ENCODE data around the gene MTA3. TPM values are rescaled to one million over a fixed set of nuclear protein-coding genes. Genes with fewer than 3 reads are reported as not detected.

Gene MTA3
- total and polyA plus RNA-seq, 7 experiments from 2014 or later: 23.9 to 49.1 (median 30.5) TPM

DNA sequence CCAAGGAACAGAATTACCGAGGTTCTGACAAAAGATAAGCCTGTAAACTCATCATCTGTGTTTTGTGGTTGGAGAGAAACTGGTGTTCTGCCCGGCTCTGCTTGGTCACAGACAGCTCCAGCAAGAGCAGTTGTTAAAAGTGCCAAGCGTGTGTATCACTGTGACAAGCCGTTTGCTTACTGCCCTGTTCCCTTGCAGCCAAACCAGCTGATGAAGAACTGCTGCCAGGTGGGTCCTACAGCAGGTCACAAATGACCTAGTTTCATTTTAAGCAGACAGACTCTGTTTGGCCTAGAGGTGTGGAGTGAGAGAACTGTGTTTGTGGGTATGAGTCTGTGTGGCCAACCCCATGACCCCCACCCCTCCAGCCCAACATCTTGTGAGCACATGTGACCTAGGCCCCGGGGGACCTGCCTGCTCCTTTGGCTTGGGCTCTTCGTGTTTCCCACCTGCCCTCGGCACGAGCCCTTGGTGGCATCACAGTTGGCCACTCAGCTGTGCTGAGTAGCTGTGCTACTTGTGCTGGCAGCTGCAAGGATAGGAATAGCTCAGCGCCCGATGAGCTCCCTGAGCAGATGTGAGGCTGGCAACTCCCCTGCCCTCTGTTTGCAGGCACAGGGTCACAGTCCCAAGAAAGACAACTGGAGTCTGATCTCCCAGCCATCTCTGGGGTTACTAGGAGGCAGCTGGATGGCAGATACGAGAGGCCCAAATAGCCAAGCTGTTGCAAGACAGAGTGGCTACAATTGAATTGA is 185.8 kb downstream of the MTA3 start:
- no peaks in the 10 kb centered on the region for H3K27me3 ChIP-seq (ENCODE audit: control insufficient read depth in 2 of 2, insufficient read depth in 2 of 2, low read length in 2 of 2)
- intact Hi-C loops (cut with micrococcal nuclease): no loop called here
- DNase-seq (no peak), ATAC-seq (peak; percentile 28)
- H3K36me3 ChIP-seq (ENCODE audit: control insufficient read depth in 2 of 3, insufficient read depth in 3 of 3, low read length in 3 of 3): peaks cover 0 to 20% (median 0%) of the 10 kb centered on the region in 3 experiments
- Mint-ChIP-seq H3K9me3 (peaks cover 0 to 1% (median 0%) of the 10 kb centered on the region in 11 donors), H3K4me3 (no peak overlapping the region), H3K27me3 (no peaks in the 10 kb centered on the region), H3K4me1 (peaks cover 0 to 22% (median 5%) of the 10 kb centered on the region in 7 donors), H3K27ac (peak overlapping the region in 2 of 9 donors; percentile 55 to 62), H3K36me3 (peaks cover 5 to 63% (median 7%) of the 10 kb centered on the region in 5 donors)
- CTCF ChIA-PET: interaction anchor here (0.7 kb wide), 1 partner anchor 903 kb away, joined by 3 read pairs; no protein-coding TSS in a partner anchor
- H3K4me3 ChIP-seq (ENCODE audit: low read length): no peak overlapping the region
- POLR2A ChIA-PET: no interaction called here
- H3K4me1 ChIP-seq (ENCODE audit: control insufficient read depth in 2 of 2, insufficient read depth in 2 of 2, low read length in 2 of 2): no peaks in the 10 kb centered on the region
- H3K9me3 ChIP-seq (ENCODE audit: control insufficient read depth in 2 of 3, low read length in 3 of 3): no peaks in the 10 kb centered on the region
- no peak overlapping the region for H3K27ac ChIP-seq (ENCODE audit: low read depth, low read length)

- no peaks in the 10 kb centered on the region for H3K27me3 Mint-ChIP-seq
- no peak overlapping the region for H3K4me3 ChIP-seq (ENCODE audit: low read length)
- no peaks in the 10 kb centered on the region for H3K9me3 ChIP-seq (ENCODE audit: control insufficient read depth in 2 of 3, low read length in 3 of 3)
- no peak overlapping the region for H3K27ac Mint-ChIP-seq
- H3K9me3 Mint-ChIP-seq: peaks cover 0 to 2% (median 0%) of the 10 kb centered on the region in 11 donors
- peaks cover 5 to 65% (median 8%) of the 10 kb centered on the region in 5 donors for H3K36me3 Mint-ChIP-seq
- H3K4me3 Mint-ChIP-seq: no peak overlapping the region
- H3K4me1 Mint-ChIP-seq: peaks cover 0 to 22% (median 5%) of the 10 kb centered on the region in 7 donors
- POLR2A ChIA-PET: no interaction called here
- DNase-seq (no peak), ATAC-seq (no peak)
- no peaks in the 10 kb centered on the region for H3K27me3 ChIP-seq (ENCODE audit: control insufficient read depth in 2 of 2, insufficient read depth in 2 of 2, low read length in 2 of 2)
- no peak overlapping the region for H3K27ac ChIP-seq (ENCODE audit: low read depth, low read length)
- no peaks in the 10 kb centered on the region for H3K4me1 ChIP-seq (ENCODE audit: control insufficient read depth in 2 of 2, insufficient read depth in 2 of 2, low read length in 2 of 2)
- peaks cover 0 to 20% (median 0%) of the 10 kb centered on the region in 3 experiments for H3K36me3 ChIP-seq (ENCODE audit: control insufficient read depth in 2 of 3, insufficient read depth in 3 of 3, low read length in 3 of 3)
- intact Hi-C loops (cut with micrococcal nuclease): no loop called here
- CTCF ChIA-PET: interaction anchor here (0.7 kb wide), 1 partner anchor 904 kb away, joined by 3 read pairs; no protein-coding TSS in a partner anchor
Measured at GRCh38 chr2:42754776-42755140, 186.3 kb downstream of the MTA3 start.

- Mint-ChIP-seq H3K27ac (peak overlapping the region in 1 of 9 donors; percentile 62), H3K27me3 (no peaks in the 10 kb centered on the region), H3K36me3 (peaks cover 5 to 67% (median 14%) of the 10 kb centered on the region in 5 donors), H3K9me3 (peaks cover 0 to 3% (median 0%) of the 10 kb centered on the region in 11 donors), H3K4me1 (peaks cover 0 to 22% (median 5%) of the 10 kb centered on the region in 7 donors), H3K4me3 (no peak overlapping the region)
- Histone ChIP-seq H3K9me3 (ENCODE audit: control insufficient read depth in 2 of 3, low read length in 3 of 3) (no peaks in the 10 kb centered on the region), H3K27ac (ENCODE audit: low read depth, low read length) (no peak overlapping the region), H3K36me3 (ENCODE audit: control insufficient read depth in 2 of 3, insufficient read depth in 3 of 3, low read length in 3 of 3) (peaks cover 0 to 20% (median 0%) of the 10 kb centered on the region in 3 experiments), H3K4me1 (ENCODE audit: control insufficient read depth in 2 of 2, insufficient read depth in 2 of 2, low read length in 2 of 2) (no peaks in the 10 kb centered on the region), H3K4me3 (ENCODE audit: low read length) (no peak overlapping the region), H3K27me3 (ENCODE audit: control insufficient read depth in 2 of 2, insufficient read depth in 2 of 2, low read length in 2 of 2) (no peaks in the 10 kb centered on the region)
- no peak for DNase-seq
- ATAC-seq: peak; percentile 16
- ChIA-PET POLR2A (no interaction called here), CTCF (interaction anchor here (0.7 kb wide), 1 partner anchor 904 kb away, joined by 3 read pairs; no protein-coding TSS in a partner anchor)
- intact Hi-C loops (cut with micrococcal nuclease): no loop called here
Measured at GRCh38 chr2:42755191-42755880, 186.9 kb downstream of the MTA3 start.

DNA sequence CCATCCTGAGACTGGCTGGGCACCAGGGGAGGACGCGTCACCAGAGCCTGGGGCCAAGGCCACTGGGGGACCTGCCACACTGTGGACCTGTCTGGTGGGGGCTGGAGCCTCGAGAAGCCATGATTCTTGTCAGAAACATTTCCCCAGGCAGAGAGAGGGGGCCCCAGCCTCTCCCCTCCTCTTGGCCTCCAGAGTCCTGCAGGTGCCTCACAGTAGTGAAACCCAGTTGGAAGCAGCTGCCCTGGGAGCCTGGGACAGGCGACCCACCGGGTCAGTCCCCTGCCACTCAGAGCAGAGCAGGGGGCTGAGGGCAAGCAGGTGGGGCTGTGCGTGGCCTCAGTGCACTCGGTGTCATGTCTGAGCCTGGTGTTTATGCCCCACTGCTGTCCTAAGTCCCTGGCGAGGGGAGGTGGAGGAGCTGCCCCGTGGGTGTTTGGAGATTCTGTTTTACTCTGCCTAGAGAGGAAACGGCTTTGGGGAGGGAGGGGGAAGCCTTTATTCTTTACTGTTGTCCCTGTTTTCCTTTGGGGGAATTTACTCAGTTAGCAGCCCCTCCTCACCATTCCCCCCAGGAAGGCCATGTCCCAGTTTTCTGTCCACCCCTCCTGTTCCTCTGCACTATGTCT is 187.8 kb downstream of the MTA3 start:
- Mint-ChIP-seq H3K4me1 (peaks cover 0 to 19% (median 5%) of the 10 kb centered on the region in 7 donors), H3K27me3 (no peaks in the 10 kb centered on the region), H3K27ac (no peak overlapping the region), H3K9me3 (peaks cover 0 to 3% (median 0%) of the 10 kb centered on the region in 11 donors), H3K4me3 (no peak overlapping the region), H3K36me3 (peaks cover 3 to 65% (median 15%) of the 10 kb centered on the region in 5 donors)
- intact Hi-C loops (cut with micrococcal nuclease): no loop called here
- peaks cover 0 to 20% (median 0%) of the 10 kb centered on the region in 3 experiments for H3K36me3 ChIP-seq (ENCODE audit: control insufficient read depth in 2 of 3, insufficient read depth in 3 of 3, low read length in 3 of 3)
- H3K4me1 ChIP-seq (ENCODE audit: control insufficient read depth in 2 of 2, insufficient read depth in 2 of 2, low read length in 2 of 2): no peaks in the 10 kb centered on the region
- no peaks in the 10 kb centered on the region for H3K27me3 ChIP-seq (ENCODE audit: control insufficient read depth in 2 of 2, insufficient read depth in 2 of 2, low read length in 2 of 2)
- ChIA-PET POLR2A (no interaction called here), CTCF (no interaction called here)
- DNase-seq (no peak), ATAC-seq (no peak)
- H3K4me3 ChIP-seq (ENCODE audit: low read length): no peak overlapping the region
- no peaks in the 10 kb centered on the region for H3K9me3 ChIP-seq (ENCODE audit: control insufficient read depth in 2 of 3, low read length in 3 of 3)
- no peak overlapping the region for H3K27ac ChIP-seq (ENCODE audit: low read depth, low read length)

DNA sequence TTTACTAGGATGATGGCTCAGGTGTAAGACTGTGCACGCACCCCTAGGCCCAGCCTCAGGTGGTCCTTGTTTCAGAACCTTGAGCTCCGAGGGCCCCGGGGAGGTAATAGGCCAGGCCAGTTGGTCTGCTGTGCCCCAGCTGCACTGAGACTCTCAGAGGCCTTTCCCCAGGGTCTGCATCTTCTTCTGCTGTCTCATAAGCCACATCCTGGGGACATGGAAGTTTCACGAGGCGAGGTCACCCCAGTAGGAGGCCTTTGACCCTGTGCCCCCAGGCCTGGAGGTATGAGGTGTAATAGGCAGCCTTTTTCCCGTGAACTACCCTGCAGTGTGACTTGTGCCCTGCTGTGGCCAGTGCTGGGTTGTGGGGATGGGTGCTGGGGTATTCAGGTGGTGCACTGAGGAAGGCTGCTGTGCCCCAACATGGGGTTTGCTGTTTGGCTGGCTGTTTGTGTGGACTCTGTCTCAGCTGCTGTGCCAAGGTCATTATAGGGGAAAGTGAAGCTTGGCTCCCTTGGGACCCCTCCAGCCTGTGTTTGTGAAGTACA is 188.6 kb downstream of the MTA3 start:
- CTCF ChIA-PET: no interaction called here
- H3K9me3 ChIP-seq (ENCODE audit: control insufficient read depth in 2 of 3, low read length in 3 of 3): no peaks in the 10 kb centered on the region
- Mint-ChIP-seq H3K27ac (peak overlapping the region in 1 of 9 donors; percentile 36), H3K4me3 (no peak overlapping the region), H3K36me3 (peaks cover 3 to 61% (median 15%) of the 10 kb centered on the region in 5 donors), H3K27me3 (no peaks in the 10 kb centered on the region), H3K9me3 (peaks cover 0 to 5% (median 0%) of the 10 kb centered on the region in 11 donors), H3K4me1 (peaks cover 0 to 19% (median 5%) of the 10 kb centered on the region in 7 donors)
- H3K36me3 ChIP-seq (ENCODE audit: control insufficient read depth in 2 of 3, insufficient read depth in 3 of 3, low read length in 3 of 3): peaks cover 0 to 20% (median 0%) of the 10 kb centered on the region in 3 experiments
- DNase-seq (no peak), ATAC-seq (no peak)
- H3K27me3 ChIP-seq (ENCODE audit: control insufficient read depth in 2 of 2, insufficient read depth in 2 of 2, low read length in 2 of 2): no peaks in the 10 kb centered on the region
- no peak overlapping the region for H3K4me3 ChIP-seq (ENCODE audit: low read length)
- POLR2A ChIA-PET: no interaction called here
- no peak overlapping the region for H3K27ac ChIP-seq (ENCODE audit: low read depth, low read length)
- intact Hi-C loops (cut with micrococcal nuclease): no loop called here
- no peaks in the 10 kb centered on the region for H3K4me1 ChIP-seq (ENCODE audit: control insufficient read depth in 2 of 2, insufficient read depth in 2 of 2, low read length in 2 of 2)

GRCh38 chr2:42757981-42758740 is 189.7 kb downstream of the MTA3 start:
- peaks cover 0 to 17% (median 0%) of the 10 kb centered on the region in 3 experiments for H3K36me3 ChIP-seq (ENCODE audit: control insufficient read depth in 2 of 3, insufficient read depth in 3 of 3, low read length in 3 of 3)
- CTCF ChIA-PET: interaction anchor here (0.6 kb wide), 1 partner anchor 327 kb away, joined by 5 read pairs; no protein-coding TSS in a partner anchor
- Mint-ChIP-seq H3K4me1 (peaks cover 0 to 12% (median 3%) of the 10 kb centered on the region in 7 donors), H3K27me3 (no peaks in the 10 kb centered on the region), H3K27ac (no peak overlapping the region), H3K36me3 (peaks cover 3 to 55% (median 14%) of the 10 kb centered on the region in 5 donors), H3K9me3 (peaks cover 0 to 5% (median 0%) of the 10 kb centered on the region in 11 donors), H3K4me3 (no peak overlapping the region)
- no peaks in the 10 kb centered on the region for H3K9me3 ChIP-seq (ENCODE audit: control insufficient read depth in 2 of 3, low read length in 3 of 3)
- POLR2A ChIA-PET: interaction anchor here (0.7 kb wide), 1 partner anchor 35 kb away, joined by 3 read pairs; no protein-coding TSS in a partner anchor
- no peaks in the 10 kb centered on the region for H3K4me1 ChIP-seq (ENCODE audit: control insufficient read depth in 2 of 2, insufficient read depth in 2 of 2, low read length in 2 of 2)
- H3K27ac ChIP-seq (ENCODE audit: low read depth, low read length): no peak overlapping the region
- no peaks in the 10 kb centered on the region for H3K27me3 ChIP-seq (ENCODE audit: control insufficient read depth in 2 of 2, insufficient read depth in 2 of 2, low read length in 2 of 2)
- DNase-seq: no peak
- ATAC-seq: no peak
- intact Hi-C loops (cut with micrococcal nuclease): no loop called here
- H3K4me3 ChIP-seq (ENCODE audit: low read length): no peak overlapping the region
